ENCODE results near the gene CXCR5. TPM values are rescaled to one million over a fixed set of nuclear protein-coding genes. Genes with fewer than 3 reads are reported as not detected.
"Not testable (repeated sequence)": the region's sequence is repeated elsewhere in the genome, so short reads cannot be mapped to it uniquely, and the experiment has no call there.

CXCR5 gene, protein sequence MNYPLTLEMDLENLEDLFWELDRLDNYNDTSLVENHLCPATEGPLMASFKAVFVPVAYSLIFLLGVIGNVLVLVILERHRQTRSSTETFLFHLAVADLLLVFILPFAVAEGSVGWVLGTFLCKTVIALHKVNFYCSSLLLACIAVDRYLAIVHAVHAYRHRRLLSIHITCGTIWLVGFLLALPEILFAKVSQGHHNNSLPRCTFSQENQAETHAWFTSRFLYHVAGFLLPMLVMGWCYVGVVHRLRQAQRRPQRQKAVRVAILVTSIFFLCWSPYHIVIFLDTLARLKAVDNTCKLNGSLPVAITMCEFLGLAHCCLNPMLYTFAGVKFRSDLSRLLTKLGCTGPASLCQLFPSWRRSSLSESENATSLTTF
- not detected in 2 replicates for total RNA-seq
- not detected for polyA plus RNA-seq (2012)

DNA sequence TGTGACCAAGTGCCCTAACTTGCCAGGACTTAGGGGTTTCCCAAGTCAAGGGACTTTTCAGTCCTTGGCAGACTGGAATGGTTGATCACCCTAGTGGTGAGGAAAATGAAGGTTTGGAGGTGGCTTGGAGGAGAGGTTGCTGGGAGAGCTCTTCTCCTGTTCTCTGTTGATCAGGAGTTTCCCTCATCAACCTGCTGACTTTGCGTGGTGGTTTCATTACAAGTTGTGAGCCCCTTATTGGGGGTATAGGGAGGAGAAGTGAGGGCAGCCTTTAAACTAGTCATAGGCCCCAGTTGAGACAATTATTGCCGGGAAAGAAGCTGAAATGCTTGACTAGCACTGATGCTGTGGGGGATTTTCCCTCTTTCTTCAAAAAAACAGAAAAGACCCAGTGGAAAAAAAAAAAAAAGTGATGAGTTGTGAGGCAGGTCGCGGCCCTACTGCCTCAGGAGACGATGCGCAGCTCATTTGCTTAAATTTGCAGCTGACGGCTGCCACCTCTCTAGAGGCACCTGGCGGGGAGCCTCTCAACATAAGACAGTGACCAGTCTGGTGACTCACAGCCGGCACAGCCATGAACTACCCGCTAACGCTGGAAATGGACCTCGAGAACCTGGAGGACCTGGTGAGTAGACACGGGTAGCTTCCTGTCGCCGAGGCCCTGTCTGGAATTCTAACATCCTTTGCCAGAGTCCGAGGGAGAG lies at the start of gene CXCR5:
CXCR5 (plus strand) TSS at position 525 of the 704 bp plus-strand sequence; CDS start at position 575, 50 bp downstream.
- no peak for DNase-seq (ENCODE audit: low read depth)

DNA sequence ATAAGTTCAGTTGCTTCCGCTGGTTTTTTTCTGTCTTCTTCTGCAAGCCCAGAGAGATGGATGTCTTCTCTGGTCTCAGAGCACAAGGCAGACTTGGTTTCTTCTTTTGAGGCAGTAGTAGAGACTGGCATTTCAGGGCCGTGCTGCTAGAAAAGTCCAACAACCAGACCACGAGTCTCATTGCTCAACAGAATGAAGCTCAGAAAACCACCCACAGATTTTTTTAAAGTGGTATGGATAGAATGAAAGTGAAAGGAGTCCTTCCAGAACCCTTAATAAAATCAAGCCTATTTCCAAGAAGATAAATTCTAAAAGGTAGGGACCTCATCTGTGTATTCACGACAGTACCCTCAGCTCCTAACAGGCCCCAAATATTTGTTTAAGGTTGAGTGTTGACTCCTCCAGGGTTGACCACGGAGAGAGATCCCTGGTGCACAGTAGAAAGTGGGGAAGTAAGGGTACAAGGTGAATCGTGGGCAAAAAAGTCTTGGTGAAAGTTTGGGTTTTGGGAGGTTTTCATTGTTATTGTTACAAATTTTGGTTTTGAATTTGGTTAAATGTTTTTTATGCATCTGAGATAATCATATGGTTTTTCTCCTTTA lies 49.2 kb upstream of the CXCR5 start:
- peak; percentile 20 for DNase-seq (ENCODE audit: low read depth)

DNA sequence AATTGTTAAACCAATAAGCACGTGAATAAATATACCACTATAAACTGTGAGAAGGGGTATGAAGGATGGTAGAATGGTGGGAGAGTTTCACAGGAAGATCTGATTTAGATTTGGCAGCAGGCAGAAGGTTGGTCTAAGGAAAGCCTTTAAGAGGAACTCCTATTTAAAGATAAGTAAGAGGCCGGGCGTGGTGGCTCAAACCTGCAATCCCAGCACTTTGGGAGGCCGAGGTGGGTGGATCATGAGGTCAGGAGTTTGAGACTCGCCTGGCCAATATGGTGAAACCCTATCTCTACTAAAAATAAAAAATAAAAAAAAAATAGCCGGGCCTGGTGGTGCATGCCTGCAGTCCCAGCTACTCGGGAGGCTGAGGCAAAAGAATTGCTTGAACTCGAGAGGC lies 45.8 kb upstream of the CXCR5 start:
- no peak for DNase-seq (ENCODE audit: low read depth)

DNA sequence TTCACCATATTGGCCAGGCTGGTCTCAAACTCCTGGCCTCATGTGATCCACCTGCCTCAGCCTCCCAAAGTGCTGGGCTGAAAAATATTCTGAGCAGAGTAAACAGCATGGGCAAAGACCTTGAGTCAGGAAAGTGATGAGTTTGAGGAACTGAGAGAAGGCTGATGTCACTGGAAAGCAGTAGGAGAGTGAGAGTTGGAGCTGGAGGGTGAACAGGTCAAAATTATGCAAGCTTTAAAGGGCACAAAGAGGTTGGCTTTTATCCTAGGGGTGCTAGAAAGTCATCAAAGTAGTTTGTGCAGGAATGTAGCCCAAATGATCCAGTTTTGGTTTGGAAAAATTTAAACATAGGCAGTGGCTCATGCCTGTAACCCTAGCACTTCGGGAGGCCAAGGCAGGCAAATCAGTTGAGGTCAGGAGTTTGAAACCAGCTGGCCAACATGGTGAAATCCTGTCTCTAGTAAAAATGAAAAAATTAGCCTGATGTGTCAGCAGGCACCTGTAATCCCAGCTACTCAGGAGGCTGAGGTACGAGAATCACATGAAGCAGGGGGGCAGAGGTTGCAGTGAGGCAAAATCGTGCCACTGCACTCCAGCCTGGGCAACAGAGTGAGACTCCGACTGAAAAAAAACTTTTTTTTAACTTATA lies 44.7 kb upstream of the CXCR5 start:
- no peak for DNase-seq (ENCODE audit: low read depth)

DNA sequence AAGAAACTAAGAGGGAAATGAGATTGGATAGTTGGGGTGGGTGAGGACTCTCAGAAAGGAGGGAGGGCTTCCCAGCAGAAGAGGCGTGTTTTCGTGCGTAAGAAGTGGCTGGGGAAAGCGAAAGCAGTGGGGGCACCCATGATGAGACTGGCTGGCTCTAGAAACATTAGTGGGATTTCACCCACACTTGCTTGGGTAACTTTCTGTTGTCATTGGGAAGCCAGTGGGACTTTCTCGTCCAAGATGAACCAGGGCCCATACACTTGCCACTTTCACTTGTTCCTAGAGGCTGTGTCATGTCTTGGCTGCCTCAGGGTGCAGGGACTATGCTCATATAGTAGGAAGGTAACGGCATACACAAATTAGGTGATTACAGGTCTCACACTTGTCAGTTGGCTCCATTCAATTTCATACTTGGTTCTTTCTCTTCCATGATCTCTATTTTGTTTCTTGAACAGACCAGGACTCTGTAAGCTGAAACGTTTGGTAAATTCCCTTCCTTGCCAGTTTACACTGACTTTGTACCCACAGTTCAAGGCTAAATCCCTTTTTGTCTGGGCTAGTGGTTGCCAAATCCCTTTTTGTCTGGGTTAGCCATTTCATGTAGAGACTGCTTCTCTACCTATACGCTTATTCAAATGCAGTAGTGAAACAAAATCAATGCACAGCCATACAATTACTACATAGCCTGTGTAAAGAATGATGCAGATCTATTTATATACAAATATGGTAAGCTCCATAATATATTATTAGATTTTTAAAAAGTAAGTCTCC lies 42.0 kb upstream of the CXCR5 start:
- DNase-seq (ENCODE audit: low read depth): no peak

DNA sequence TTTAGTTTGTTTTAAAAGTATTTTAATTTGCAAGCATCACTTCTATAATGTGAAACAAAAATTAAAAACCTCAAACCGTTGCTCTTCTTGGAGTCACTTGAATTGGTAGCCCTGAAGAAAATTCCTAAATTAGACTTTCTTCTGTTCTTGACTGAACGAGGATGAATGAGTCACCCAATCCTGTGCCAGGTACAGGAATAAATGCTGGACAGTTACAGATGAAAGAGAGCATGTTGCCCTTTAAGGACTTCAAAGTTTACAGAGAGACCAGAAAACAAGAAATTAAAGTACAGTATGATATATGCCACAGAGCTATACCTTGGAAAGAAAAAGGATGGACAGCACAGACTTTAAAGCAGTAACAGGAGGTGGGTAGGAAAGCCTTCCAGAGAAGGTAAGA lies 41.3 kb upstream of the CXCR5 start:
- DNase-seq (ENCODE audit: low read depth): no peak

DNA sequence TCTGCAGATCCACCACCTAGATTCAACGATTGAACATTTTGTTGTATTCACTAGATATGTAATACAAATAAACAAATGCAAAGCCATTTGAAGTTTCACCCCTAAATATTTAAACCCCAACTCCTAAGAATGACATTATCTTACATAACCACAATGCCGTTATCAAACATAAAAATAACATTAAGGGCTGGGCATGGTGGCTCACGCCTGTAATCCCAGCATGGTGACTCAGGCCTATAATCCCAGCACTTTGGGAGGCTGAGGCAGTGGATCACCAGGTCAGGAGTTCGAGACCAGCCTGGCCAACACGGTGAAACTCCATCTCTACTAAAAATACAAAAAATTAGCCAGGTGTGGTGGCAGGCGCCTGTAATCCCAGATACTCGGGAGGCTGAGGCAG lies 40.8 kb upstream of the CXCR5 start:
- not testable (repeated sequence) for DNase-seq (ENCODE audit: low read depth)

DNA sequence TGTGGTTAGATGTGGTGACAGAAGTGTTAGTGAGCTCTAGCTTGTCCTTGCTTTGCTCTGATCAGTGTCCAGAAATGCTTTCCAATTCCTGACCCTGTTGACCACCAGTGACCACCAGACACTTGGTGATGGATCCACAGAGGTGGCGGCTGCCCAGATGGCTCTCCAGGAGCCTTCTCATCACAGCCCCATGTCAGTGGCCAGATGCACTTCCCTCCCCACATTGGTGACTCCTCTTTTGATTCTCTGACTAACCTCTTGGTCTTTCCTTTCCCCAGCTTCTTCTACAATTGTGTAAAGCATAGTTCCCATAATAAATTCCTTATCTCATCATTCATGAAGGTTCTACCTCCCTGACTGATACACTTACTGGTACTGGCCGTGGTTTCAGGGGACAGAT lies 40.1 kb upstream of the CXCR5 start:
- peak; percentile 32 for DNase-seq (ENCODE audit: low read depth)

DNA sequence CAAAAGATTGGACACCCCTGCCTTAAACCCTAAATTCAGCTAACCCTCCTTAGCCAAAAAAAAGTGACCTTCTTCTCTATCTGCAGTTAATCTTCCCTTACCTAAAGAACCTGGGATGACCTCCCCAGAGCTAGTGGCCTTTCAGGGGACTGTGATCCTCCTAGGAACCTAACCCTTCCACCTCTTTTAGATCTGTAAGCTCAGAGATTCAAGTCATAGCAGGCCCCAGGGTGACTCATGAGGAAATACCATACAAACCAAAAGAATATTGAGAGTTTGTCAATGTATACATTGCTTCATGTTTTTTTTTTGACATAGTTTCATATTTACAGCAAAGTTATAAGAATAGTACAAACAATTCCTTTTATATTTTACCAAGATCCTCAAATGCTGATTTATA lies 38.3 kb upstream of the CXCR5 start:
- DNase-seq (ENCODE audit: low read depth): no peak

DNA sequence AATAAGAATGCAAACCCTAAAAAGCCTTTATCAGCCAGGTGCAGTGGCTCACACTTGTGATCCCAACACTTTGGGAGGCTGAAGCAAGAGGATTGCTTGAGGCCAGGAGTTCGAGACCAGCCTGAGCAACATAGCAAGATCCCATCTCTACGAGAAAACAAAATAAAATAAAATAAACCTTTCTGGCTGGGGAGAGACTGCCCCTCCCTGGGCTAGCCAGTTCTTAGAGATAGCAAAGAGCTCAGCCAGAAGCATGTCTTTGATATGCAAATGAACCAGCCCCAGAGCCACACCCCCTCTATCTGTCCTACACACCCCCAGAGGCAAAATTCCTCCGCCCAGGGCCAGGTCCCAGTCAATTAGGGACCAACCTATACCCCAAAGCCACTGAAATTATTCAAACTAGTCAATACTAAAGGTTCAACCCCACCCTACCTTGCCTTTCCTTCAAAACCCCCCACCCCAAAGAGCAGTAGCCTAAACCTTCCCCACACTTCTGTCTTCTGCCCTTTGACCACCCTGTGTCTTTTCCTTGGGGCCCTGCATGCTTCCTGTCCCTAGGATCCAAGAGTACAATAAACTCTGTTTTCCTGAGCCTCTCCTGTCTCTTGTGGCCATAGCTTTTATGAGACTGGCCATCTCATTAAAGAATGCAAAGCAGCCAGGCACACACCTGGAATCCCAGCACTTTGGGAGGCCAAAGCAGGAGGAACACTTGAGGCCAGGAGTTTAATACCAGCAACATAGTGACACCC lies 37.3 kb upstream of the CXCR5 start:
- DNase-seq (ENCODE audit: low read depth): no peak

DNA sequence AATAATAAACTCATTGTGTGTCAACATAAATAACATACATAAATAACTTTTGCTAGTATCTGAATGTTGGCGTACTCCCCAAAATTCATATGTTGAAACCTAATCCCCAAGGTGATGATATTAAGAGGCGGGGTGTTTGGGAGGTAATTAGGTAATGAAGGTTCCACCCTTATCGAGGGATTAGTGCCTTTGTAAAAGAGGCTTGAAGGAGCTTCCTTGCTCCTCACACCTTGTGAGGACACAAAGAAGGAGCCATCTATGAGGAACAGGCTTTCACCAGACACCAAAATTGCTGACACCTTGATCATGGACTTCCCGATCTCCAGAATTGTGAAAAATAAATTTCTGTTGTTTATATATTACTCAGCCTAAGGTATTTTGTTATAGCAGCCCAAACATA lies 33.9 kb upstream of the CXCR5 start:
- DNase-seq (ENCODE audit: low read depth): no peak

DNA sequence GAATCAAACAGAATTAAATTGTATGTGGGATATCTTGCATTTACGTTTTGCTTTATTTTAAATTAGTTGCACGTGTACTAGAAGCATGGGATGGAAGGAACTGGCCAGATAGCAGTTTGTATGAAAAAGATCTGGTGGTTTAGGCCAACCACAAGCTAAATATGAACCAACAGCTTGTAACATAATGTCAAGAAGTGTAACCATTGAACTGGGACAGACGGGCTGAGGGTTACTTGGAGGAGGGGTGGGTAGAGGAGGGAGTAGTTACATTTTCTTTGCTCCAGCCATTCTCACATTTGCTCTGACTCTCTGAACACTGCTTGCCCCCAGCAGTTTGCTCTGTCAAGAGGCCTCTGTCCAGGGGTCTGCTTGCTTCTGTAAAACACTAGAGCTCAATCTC lies 31.7 kb upstream of the CXCR5 start:
- DNase-seq (ENCODE audit: low read depth): peak; percentile 15

DNA sequence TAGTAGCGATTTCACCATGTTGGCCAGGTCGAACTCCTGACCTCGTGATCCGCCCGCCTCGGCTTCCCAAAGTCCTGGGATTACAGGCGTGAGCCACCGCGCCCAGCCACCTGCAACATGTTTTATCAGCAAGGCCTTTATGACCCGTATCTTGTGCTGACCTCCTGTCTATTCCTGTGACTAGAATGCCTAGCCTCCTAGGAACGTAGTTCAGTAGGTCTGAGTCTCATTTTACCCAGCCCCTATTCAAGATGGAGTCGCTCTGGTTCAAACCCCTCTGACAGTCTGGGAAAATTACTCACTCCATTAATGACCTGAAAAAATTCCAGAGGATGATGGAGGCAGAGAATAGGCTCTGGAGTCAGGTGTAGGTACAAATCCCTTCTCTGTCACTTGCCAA lies 30.0 kb upstream of the CXCR5 start:
- no peak for DNase-seq (ENCODE audit: low read depth)

DNA sequence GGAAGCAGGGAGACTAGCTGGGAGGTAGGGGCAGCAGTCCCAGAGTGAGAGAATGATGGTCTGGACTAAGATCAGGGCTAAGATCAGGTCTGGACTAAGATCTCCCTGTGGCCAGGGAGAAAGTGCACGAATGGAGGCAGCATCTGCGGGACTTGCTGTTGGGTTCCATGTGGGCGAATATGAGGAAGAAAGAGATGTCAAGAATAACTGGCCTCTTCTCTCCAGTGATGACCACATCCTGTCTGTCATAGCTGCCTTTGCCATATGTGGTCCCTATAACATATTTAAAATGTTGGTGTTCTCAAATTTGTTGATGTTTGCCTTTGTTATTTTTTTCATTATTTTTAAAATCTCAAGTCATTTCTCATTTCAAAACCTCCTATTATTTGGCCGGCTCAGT lies 27.4 kb upstream of the CXCR5 start:
- DNase-seq (ENCODE audit: low read depth): no peak

DNA sequence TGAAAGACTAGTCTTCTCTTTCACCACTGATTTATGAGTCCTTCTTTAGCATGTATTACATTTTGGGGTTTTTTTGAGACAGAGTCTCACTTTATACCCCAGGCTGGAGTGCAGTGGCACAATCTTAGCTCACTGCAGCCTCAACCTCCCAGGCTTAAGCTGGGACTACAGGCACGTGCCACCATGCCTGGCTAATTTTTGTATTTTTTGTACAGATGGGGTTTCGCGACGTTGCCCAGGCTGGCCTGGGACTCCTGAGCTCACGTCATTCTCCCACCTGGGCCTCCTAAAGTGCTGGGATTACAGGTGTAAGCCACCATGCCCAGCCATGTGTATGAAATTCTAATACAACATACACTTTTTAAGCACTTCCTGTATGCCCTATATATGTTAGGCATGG lies 26.3 kb upstream of the CXCR5 start:
- DNase-seq (ENCODE audit: low read depth): no peak

DNA sequence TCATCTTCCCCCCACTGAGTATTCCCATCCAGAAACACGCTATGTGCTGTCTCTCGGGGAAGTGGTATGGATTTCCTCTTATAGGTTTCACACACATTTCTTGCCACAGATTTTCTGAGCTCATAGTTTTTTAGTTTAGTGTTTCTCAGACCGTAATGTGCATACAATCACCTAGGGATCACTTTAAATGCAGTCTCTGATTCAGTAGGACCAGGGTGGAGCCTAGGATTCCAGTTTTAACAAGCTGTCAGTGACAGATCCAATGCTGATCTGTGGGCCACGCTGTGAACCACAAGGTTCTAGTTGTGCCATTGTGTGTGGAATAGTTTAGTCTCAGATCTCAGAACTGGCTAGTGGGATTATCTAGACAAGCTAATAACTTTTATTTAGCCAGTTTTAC lies 23.7 kb upstream of the CXCR5 start:
- no peak for DNase-seq (ENCODE audit: low read depth)

DNA sequence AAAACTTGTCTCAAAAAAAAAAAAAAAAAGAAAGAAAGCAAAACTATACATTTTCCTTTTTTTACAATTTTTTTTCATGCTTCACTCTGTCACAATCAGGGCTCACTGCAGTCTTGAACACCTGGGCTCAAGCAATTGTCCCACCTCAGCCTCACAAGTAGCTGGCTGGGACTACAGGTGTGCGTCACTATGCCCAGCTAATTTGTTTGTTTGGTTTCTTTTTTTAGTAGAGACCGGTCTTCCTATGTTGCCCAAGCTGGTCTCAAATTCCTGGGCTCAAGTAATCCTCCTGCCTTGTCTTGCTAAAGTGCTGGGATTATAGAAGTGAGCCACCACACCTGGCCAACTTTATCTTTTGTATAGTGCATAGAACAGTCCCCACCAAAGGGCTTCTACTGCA lies 15.0 kb upstream of the CXCR5 start:
- no peak for DNase-seq (ENCODE audit: low read depth)

DNA sequence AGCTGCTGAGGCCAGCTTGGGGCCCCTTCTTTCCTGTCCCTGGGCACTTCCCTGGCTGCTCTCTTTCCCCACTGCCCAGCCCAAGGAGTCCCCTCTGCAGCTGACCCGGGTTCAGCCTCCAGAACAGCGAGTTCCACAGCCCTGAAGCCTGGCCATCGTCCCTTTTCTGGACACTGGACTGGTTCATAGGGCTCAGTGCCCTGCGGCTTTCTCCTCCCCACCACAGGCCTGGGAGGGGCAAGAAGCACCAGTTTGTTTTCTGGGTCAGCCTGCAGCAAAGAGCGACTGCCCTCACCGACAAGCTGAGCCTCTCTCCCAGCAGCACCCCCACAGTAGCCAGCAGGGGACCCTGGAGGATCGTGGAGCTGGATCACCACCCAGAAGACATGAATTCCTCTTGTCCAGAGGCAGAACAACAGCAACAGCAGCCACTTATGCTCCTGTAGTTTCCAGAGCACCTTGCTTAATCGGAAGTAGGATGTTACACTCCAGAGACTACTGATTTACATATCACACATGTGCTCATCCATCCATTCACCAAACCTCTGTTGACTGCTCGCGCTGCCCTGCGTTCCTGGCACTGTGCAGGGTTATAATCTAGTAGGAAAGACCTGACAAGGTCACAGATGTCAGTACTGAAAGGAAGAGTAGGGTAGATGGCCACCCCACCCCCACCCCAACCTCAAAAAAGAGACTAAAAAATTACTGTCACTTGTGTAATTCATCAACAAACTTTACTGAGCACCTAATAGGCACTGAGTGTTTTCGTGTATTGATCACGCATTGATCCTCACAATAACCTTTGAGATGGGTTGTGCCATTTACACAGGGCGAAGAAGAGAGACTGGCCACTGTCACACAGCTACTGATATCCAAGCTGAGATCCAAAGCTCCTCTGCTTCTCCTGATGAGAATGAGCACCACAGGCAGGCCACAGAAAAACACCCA lies 13.0 kb upstream of the CXCR5 start:
- DNase-seq (ENCODE audit: low read depth): peak; percentile 35

DNA sequence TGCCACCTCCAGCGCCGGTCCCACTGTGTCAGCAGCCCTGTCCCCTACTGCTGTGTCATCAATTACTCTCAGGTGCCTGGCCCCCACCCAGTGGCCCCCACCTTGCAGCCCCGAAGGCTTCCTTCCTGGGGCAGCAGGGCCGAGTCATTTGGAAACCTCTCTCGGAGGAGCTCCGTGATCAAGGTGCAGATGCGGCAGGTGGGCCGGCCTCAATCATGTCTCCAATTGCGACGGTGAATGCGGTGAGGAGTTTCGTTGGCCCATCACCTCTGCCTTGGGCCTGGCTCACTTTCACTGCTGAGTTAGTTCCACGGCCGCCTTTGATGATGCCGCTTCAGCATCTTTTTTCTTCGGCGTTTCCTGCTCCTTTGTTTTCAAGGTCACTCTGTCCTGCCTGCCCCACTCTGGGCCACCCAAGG lies 11.3 kb upstream of the CXCR5 start:
- no peak for DNase-seq (ENCODE audit: low read depth)

Data from myocyte (in vitro differentiated cells).